ENCODE data around the gene MAD1L1. TPM values are rescaled to one million over a fixed set of nuclear protein-coding genes. Genes with fewer than 3 reads are reported as not detected.
"Not testable (repeated sequence)": the region's sequence is repeated elsewhere in the genome, so short reads cannot be mapped to it uniquely, and the experiment has no call there.

The MAD1L1 gene
- total and polyA plus RNA-seq, 10 donors: 47.3 to 118 (median 68.2) TPM

GRCh38 chr7:2037808-2038522 is 194.8 kb downstream of the MAD1L1 start:
- no peaks in the 10 kb centered on the region for H3K9me3 ChIP-seq
- H3K36me3 ChIP-seq: peaks cover 0 to 9% (median 0%) of the 10 kb centered on the region in 6 donors
- H3K4me3 ChIP-seq: peak overlapping the region in 7 of 8 donors; percentile 13 to 62 (median 29)
- 19 to 27% (median 25%) methylated on average over 13 of the region's 13 CpGs for WGBS, 5 donors
- intact Hi-C loops (cut with DNase I; ENCODE audit: low total_unique reads): no loop called here
- DNase-seq: peak; percentile 60
- H3K27ac ChIP-seq: peak overlapping the region; percentile 4 to 77 (median 71)
- peak in 1 of 3 donors; percentile 33 for TF ChIP-seq POLR2AphosphoS5 (IDR thresholded peaks at IDR 0.05)
- no peak for TF ChIP-seq CTCF (IDR thresholded peaks at IDR 0.05 in 8 of 11, conservative IDR thresholded peaks at IDR 0.05 in 3 of 11)
- H3K27me3 ChIP-seq (replicated peaks in 1 of 7): no peaks in the 10 kb centered on the region
- H3K4me1 ChIP-seq: peaks cover 32 to 70% (median 50%) of the 10 kb centered on the region in 6 donors

DNA sequence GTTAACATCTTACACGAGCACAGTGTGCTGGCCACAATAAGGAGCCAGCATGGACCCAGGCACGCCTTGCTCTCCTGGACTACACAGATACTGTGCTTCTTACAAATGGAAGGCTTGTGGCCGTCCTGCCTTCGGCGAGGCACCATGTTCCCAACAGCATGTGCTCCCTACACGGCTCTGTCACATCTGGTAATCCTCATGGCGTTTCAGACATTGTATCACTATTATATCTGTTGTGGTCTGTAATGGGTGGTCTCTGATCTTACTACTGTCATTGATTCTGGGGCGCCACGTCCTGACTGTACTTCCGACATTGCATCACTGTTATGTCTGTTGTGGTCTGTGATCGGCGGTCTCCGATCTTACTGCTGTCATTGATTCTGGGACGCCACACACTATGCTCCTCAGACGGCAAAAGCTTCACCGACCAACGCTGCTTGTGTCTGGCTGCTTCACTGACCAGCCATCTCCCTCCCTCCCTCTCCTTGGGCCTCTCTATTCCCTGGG is 195.4 kb downstream of the MAD1L1 start:
- H3K27ac ChIP-seq: peak overlapping the region; percentile 4 to 77 (median 71)
- WGBS, 5 donors: 60 to 84% (median 72%) methylated on average over 17 of the region's 17 CpGs
- peaks cover 32 to 76% (median 52%) of the 10 kb centered on the region in 6 donors for H3K4me1 ChIP-seq
- no peaks in the 10 kb centered on the region for H3K9me3 ChIP-seq
- peak overlapping the region in 4 of 8 donors; percentile 21 to 62 (median 32) for H3K4me3 ChIP-seq
- H3K36me3 ChIP-seq: peaks cover 0 to 3% (median 0%) of the 10 kb centered on the region in 6 donors
- DNase-seq: peak; percentile 62
- no peak for TF ChIP-seq POLR2AphosphoS5 (IDR thresholded peaks at IDR 0.05)
- TF ChIP-seq POLR2A (IDR thresholded peaks at IDR 0.05): no peak
- no peak for TF ChIP-seq CTCF (IDR thresholded peaks at IDR 0.05 in 8 of 11, conservative IDR thresholded peaks at IDR 0.05 in 3 of 11)
- no peaks in the 10 kb centered on the region for H3K27me3 ChIP-seq (replicated peaks in 1 of 7)
- intact Hi-C loops (cut with DNase I; ENCODE audit: low total_unique reads): no loop called here

- H3K4me1 ChIP-seq: peaks cover 32 to 80% (median 58%) of the 10 kb centered on the region in 6 donors
- WGBS, 5 donors: 89 to 93% (median 93%) methylated on average over 20 of the region's 20 CpGs
- no peaks in the 10 kb centered on the region for H3K36me3 ChIP-seq
- no peak for TF ChIP-seq CTCF (IDR thresholded peaks at IDR 0.05 in 8 of 11, conservative IDR thresholded peaks at IDR 0.05 in 3 of 11)
- TF ChIP-seq POLR2A (IDR thresholded peaks at IDR 0.05): no peak
- H3K9me3 ChIP-seq: no peaks in the 10 kb centered on the region
- intact Hi-C loops (cut with DNase I; ENCODE audit: low total_unique reads): no loop called here
- H3K27me3 ChIP-seq (replicated peaks in 1 of 7): no peaks in the 10 kb centered on the region
- no peak overlapping the region for H3K27ac ChIP-seq
- no peak overlapping the region for H3K4me3 ChIP-seq
- DNase-seq: peak; percentile 71
Measured at GRCh38 chr7:2036786-2037185, 196.0 kb downstream of the MAD1L1 start.

GRCh38 chr7:2036201-2036600 is 196.5 kb downstream of the MAD1L1 start:
- peaks cover 33 to 80% (median 60%) of the 10 kb centered on the region in 6 donors for H3K4me1 ChIP-seq
- H3K27ac ChIP-seq; H3K36me3 ChIP-seq; H3K9me3 ChIP-seq; intact Hi-C loops (cut with DNase I; ENCODE audit: low total_unique reads); H3K4me3 ChIP-seq; H3K27me3 ChIP-seq (replicated peaks in 1 of 7): not testable (repeated sequence)
- 96 to 100% (median 98%) methylated on average over 7 to 12 of the region's 16 CpGs for WGBS, 5 donors
- peak; percentile 35 for DNase-seq
